ENCODE data around the gene OXSM. TPM values are rescaled to one million over a fixed set of nuclear protein-coding genes. Genes with fewer than 3 reads are reported as not detected.

OXSM gene
- total RNA-seq, 1 experiment from 2014 or later: 17.7 TPM

DNA sequence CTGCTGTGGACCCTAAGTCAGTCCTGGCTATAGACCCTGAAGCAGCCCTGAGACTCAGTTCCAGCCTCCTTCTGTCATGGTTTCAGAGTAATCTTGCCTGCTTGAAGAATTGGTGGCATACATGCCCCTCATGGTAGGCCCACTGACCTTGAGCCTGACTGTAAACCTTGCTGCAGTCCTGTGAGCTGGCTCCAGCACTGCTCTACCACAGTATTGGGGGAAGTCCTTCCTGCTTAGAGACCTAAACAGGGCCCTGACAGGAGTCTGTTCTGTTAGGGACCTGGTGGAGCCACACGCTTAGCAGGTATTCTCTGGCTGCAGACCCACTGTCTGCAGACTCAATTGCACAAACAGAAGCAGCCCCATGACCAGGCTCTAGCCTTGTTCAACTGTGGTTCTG is 47.1 kb downstream of the OXSM start:
- Histone ChIP-seq H4K20me1 (ENCODE audit: insufficient read depth) (no peaks in the 10 kb centered on the region), H2AFZ (ENCODE audit: low read depth, low read length, poor library complexity, severe bottlenecking) (no peak overlapping the region), H3K27me3 (ENCODE audit: insufficient read depth, low read length) (no peaks in the 10 kb centered on the region), H3K4me1 (ENCODE audit: control insufficient read depth in 1 of 2, insufficient read depth in 2 of 2, low read length in 2 of 2) (no peaks in the 10 kb centered on the region), H3K36me3 (ENCODE audit: control insufficient read depth in 1 of 2, insufficient read depth in 2 of 2, low read length in 2 of 2) (no peaks in the 10 kb centered on the region), H3K4me3 (replicated peaks in 1 of 2; ENCODE audit: low read depth in 1 of 2, low read length in 2 of 2) (no peak overlapping the region), H3K4me2 (ENCODE audit: low read length) (no peak overlapping the region), H3K9me3 (ENCODE audit: control insufficient read depth in 1 of 2, insufficient read depth in 1 of 2, low read depth in 1 of 2, low read length in 2 of 2) (no peaks in the 10 kb centered on the region), H3K79me2 (ENCODE audit: insufficient read depth, low read length) (no peaks in the 10 kb centered on the region), H3K27ac (ENCODE audit: low read depth, low read length) (no peak overlapping the region), H3K9ac (ENCODE audit: low read length) (no peak overlapping the region), H3K9me2 (ENCODE audit: insufficient read depth) (no peaks in the 10 kb centered on the region)
- CTCF ChIA-PET: no interaction called here
- no peak for ATAC-seq
- RAD21 ChIA-PET (ENCODE audit: low non-redundant PET in 1 of 2, low total read pairs in 2 of 2, uncharacterized antibody in 2 of 2, unreplicated experiment in 2 of 2): no interaction called here
- BruUV-seq (replicated peaks): no TSS peak
- TF ChIP-seq ZFX (IDR thresholded peaks at IDR 0.05) (no peak), SRF (IDR thresholded peaks at IDR 0.05; ENCODE audit: low read depth) (no peak), YY1 (IDR thresholded peaks at IDR 0.05; ENCODE audit: extremely low read depth, insufficient replicate concordance, low read depth, low read length) (no peak), SIN3A (IDR thresholded peaks at IDR 0.05; ENCODE audit: low read depth) (no peak), CBX3 (IDR thresholded peaks at IDR 0.05; ENCODE audit: low read depth) (no peak), EZH2 (IDR thresholded peaks at IDR 0.05) (no peak), SP1 (IDR thresholded peaks at IDR 0.05; ENCODE audit: low read depth) (no peak), RAD21 (IDR thresholded peaks at IDR 0.05; ENCODE audit: low read depth) (no peak), POLR2A (IDR thresholded peaks at IDR 0.05; ENCODE audit: borderline replicate concordance, extremely low read depth, insufficient read depth, insufficient read length) (no peak), FOSL1 (IDR thresholded peaks at IDR 0.05; ENCODE audit: low read depth) (no peak), EZH2phosphoT487 (IDR thresholded peaks at IDR 0.05; ENCODE audit: borderline replicate concordance) (no peak)
- TF ChIP-seq, protein P1, sequence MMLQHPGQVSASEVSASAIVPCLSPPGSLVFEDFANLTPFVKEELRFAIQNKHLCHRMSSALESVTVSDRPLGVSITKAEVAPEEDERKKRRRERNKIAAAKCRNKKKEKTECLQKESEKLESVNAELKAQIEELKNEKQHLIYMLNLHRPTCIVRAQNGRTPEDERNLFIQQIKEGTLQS (IDR thresholded peaks at IDR 0.05): no peak
- TF ChIP-seq, protein P2, sequence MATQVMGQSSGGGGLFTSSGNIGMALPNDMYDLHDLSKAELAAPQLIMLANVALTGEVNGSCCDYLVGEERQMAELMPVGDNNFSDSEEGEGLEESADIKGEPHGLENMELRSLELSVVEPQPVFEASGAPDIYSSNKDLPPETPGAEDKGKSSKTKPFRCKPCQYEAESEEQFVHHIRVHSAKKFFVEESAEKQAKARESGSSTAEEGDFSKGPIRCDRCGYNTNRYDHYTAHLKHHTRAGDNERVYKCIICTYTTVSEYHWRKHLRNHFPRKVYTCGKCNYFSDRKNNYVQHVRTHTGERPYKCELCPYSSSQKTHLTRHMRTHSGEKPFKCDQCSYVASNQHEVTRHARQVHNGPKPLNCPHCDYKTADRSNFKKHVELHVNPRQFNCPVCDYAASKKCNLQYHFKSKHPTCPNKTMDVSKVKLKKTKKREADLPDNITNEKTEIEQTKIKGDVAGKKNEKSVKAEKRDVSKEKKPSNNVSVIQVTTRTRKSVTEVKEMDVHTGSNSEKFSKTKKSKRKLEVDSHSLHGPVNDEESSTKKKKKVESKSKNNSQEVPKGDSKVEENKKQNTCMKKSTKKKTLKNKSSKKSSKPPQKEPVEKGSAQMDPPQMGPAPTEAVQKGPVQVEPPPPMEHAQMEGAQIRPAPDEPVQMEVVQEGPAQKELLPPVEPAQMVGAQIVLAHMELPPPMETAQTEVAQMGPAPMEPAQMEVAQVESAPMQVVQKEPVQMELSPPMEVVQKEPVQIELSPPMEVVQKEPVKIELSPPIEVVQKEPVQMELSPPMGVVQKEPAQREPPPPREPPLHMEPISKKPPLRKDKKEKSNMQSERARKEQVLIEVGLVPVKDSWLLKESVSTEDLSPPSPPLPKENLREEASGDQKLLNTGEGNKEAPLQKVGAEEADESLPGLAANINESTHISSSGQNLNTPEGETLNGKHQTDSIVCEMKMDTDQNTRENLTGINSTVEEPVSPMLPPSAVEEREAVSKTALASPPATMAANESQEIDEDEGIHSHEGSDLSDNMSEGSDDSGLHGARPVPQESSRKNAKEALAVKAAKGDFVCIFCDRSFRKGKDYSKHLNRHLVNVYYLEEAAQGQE (IDR thresholded peaks at IDR 0.05; ENCODE audit: low read depth): no peak
- TF ChIP-seq, protein P3, sequence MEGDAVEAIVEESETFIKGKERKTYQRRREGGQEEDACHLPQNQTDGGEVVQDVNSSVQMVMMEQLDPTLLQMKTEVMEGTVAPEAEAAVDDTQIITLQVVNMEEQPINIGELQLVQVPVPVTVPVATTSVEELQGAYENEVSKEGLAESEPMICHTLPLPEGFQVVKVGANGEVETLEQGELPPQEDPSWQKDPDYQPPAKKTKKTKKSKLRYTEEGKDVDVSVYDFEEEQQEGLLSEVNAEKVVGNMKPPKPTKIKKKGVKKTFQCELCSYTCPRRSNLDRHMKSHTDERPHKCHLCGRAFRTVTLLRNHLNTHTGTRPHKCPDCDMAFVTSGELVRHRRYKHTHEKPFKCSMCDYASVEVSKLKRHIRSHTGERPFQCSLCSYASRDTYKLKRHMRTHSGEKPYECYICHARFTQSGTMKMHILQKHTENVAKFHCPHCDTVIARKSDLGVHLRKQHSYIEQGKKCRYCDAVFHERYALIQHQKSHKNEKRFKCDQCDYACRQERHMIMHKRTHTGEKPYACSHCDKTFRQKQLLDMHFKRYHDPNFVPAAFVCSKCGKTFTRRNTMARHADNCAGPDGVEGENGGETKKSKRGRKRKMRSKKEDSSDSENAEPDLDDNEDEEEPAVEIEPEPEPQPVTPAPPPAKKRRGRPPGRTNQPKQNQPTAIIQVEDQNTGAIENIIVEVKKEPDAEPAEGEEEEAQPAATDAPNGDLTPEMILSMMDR (IDR thresholded peaks at IDR 0.05 in 2 of 3, conservative IDR thresholded peaks at IDR 0.05 in 1 of 3; ENCODE audit: borderline replicate concordance in 1 of 3, insufficient read depth in 1 of 3, low read depth in 2 of 3, low read length in 2 of 3): no peak
- TF ChIP-seq, protein P4, sequence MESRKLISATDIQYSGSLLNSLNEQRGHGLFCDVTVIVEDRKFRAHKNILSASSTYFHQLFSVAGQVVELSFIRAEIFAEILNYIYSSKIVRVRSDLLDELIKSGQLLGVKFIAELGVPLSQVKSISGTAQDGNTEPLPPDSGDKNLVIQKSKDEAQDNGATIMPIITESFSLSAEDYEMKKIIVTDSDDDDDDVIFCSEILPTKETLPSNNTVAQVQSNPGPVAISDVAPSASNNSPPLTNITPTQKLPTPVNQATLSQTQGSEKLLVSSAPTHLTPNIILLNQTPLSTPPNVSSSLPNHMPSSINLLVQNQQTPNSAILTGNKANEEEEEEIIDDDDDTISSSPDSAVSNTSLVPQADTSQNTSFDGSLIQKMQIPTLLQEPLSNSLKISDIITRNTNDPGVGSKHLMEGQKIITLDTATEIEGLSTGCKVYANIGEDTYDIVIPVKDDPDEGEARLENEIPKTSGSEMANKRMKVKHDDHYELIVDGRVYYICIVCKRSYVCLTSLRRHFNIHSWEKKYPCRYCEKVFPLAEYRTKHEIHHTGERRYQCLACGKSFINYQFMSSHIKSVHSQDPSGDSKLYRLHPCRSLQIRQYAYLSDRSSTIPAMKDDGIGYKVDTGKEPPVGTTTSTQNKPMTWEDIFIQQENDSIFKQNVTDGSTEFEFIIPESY (IDR thresholded peaks at IDR 0.05; ENCODE audit: extremely low read depth, insufficient replicate concordance, low read length): no peak
- no peak for DNase-seq (ENCODE audit: low read depth, low spot score)
- POLR2A ChIA-PET: no interaction called here
- intact Hi-C loops (cut with micrococcal nuclease): no loop called here
